HuH-7 (cell line): Measurements from ENCODE around the gene ANKRD31.

ENCODE experiments used
- DNase-seq: peaks from one replicate; pipeline ENCODE4 v3.0.0; 2011; ENCODE audit warnings: low spot score

ANKRD31 gene

GRCh38 chr5:75057561-75057960, 179.1 kb downstream of the ANKRD31 start:
- no peak for DNase-seq

GRCh38 chr5:75055727-75056144, 180.9 kb downstream of the ANKRD31 start:
- DNase-seq: no peak

GRCh38 chr5:75054134-75054930, 182.3 kb downstream of the ANKRD31 start:
- DNase-seq: peak; percentile 49

- peak; percentile 49 for DNase-seq
Observed at GRCh38 chr5:75053304-75054133, 183.2 kb downstream of the ANKRD31 start.

- no peak for DNase-seq
Observed at GRCh38 chr5:75053054-75053303, 183.7 kb downstream of the ANKRD31 start.

GRCh38 chr5:75052192-75053053, 184.3 kb downstream of the ANKRD31 start, which contains the start of gene GCNT4:
Gene GCNT4, minus strand, starts transcription at chr5:75052558. Its CDS starts 22,521 bp downstream, at chr5:75030037.
- DNase-seq: peak; percentile 35

GRCh38 chr5:75051217-75051751, 185.4 kb downstream of the ANKRD31 start:
- peak; percentile 29 for DNase-seq

GRCh38 chr5:75050415-75050814, 186.3 kb downstream of the ANKRD31 start:
- DNase-seq: peak; percentile 56

GRCh38 chr5:75049456-75050351, 187.0 kb downstream of the ANKRD31 start:
- peak; percentile 58 for DNase-seq

GRCh38 chr5:75048457-75048953, 188.2 kb downstream of the ANKRD31 start:
- no peak for DNase-seq

- DNase-seq: no peak
Observed at GRCh38 chr5:75047356-75047755, 189.3 kb downstream of the ANKRD31 start.

- DNase-seq: no peak
Observed at GRCh38 chr5:75046366-75047142, 190.1 kb downstream of the ANKRD31 start.

GRCh38 chr5:75045071-75045470, 191.6 kb downstream of the ANKRD31 start:
- no peak for DNase-seq

GRCh38 chr5:75044406-75044805, 192.3 kb downstream of the ANKRD31 start:
- DNase-seq: no peak

GRCh38 chr5:75043633-75044264, 192.9 kb downstream of the ANKRD31 start:
- DNase-seq: no peak

- no peak for DNase-seq
Observed at GRCh38 chr5:75042522-75042921, 194.2 kb downstream of the ANKRD31 start.

- DNase-seq: no peak
Observed at GRCh38 chr5:75040973-75041372, 195.7 kb downstream of the ANKRD31 start.

- no peak for DNase-seq
Observed at GRCh38 chr5:75037106-75037505, 199.6 kb downstream of the ANKRD31 start.

GRCh38 chr5:75034137-75034739, 202.4 kb downstream of the ANKRD31 start:
- DNase-seq: no peak
